ENCODE data around the gene MAFG. TPM values are rescaled to one million over a fixed set of nuclear protein-coding genes. Genes with fewer than 3 reads are reported as not detected.

Gene MAFG
- total RNA-seq, 1 experiment from 2014 or later: 37.6 TPM

DNA sequence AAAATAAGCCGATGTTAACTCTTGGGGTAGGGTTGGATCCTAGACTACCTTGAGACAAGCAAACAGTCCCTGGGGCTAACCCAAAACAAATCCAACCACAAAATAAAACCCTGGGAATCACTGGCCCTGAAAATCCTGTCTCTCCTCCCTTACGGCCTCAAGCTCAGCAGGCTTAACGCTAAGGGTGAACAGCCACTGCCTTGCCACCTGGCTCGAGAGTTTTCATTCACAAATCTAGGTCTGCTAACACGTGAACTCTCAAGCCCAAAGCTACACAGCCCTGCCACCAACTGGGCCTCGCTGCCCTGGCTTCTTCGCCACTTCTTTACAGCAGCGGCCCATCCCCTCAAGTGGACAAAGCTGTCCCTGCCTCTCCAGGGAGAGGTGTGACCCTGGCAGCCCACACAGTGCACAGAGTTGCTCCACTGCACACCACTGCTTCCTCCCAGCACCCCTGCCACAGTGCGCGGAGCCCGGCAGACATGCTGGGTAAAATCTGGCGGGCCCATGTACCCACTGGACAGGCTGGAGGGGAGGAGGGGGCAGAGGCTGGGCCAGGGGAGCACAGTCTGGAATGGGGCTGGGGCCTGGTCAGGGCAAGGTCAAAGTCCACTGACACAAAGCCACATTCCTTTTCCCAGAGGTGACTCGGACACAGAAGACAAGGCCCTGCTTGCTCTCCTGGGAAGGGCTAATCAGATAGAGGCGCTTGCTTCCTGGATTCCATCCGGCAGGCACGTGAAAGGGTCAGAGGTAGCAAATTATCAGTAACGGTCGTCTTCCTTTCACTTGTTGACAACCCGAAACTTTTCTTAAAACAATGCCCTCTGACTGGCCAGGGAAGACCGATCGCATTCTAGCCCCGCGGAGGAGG is 17.3 kb downstream of the MAFG start:
- no peak for DNase-seq (ENCODE audit: low spot score)

DNA sequence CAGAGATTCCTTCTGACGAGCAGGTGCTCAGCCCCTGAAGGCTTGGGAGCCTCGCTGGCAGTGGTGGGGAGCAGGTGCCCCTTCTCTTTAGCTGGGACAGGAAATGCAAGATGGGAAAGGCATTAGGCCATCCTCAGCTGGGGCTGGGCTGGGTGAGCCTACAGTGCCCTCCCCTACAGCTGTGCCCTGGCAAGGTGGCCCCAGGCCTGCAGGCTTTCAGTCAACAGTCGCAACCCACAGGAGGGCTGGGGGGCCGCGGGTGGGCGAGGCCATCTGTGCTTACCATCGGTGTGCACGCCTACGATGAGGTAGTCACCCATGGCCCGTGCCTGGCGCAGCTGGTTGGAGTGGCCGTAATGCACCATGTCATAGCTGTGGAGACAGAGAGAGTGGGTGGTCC is 18.3 kb downstream of the MAFG start:
- no peak for DNase-seq (ENCODE audit: low spot score)

DNA sequence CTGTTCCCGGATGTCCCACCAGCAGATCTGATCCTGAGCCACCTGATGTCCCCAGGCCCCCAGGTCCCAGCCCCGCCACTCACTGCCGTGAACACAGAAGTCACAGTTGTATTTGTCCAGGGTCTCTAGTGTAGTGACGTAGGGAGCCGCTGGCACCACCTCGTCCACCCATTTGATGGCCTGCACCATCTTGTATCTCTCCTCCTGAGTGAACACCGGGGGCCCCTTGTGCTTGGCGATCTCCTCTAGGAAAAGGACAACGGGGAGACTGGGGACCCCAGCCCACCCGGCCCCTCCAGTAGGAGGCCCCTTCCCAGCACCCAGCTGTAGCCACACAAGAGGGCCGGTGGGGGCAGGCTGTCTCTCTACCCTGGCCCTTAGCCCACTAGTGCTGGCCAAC is 18.7 kb downstream of the MAFG start:
- no peak for DNase-seq (ENCODE audit: low spot score)

DNA sequence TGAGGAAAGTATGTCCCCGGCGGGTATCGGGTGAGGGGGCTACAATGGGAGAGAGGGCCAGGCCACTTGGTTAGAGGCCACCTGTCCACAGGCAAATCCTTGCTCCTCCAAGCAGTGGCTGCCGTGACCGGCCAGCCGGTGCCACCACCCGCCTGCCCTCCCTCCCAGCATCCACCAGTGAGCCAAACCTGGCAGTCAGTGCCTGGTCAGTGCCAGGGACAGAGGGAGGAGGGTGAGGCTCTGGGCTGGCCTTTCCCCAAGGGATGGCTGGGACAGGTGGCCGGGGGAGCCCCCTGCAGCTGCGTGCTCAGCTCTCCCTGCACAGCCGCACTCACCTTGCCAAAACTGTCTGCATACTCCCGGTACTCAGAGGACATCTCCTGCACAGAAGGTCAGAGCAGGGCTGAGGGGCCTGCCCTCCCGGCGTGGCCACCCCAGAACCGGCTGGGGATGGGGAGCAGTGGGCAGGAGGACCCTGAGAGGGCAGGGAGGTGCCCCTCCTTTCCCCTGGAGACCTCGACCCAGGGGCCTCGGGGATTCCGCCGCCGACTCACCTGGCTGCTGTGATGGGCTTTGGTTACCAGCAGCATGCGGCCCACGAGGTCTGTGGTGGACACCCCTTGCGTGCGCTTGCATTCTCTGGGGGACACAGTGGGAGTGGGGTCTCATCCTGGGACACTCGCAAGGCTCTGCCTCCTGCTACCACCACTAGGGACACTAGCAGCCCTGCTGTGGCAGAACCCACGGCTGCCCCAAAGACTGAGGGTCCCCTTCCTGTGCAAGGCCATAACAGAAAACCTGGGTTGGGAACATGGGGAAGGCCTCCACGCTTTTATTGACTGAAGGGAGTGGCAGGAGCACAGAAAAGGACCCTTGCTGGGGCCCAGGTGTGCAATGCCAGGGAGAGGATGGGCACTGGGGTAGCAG is 20.1 kb downstream of the MAFG start:
- no peak for DNase-seq (ENCODE audit: low spot score)

DNA sequence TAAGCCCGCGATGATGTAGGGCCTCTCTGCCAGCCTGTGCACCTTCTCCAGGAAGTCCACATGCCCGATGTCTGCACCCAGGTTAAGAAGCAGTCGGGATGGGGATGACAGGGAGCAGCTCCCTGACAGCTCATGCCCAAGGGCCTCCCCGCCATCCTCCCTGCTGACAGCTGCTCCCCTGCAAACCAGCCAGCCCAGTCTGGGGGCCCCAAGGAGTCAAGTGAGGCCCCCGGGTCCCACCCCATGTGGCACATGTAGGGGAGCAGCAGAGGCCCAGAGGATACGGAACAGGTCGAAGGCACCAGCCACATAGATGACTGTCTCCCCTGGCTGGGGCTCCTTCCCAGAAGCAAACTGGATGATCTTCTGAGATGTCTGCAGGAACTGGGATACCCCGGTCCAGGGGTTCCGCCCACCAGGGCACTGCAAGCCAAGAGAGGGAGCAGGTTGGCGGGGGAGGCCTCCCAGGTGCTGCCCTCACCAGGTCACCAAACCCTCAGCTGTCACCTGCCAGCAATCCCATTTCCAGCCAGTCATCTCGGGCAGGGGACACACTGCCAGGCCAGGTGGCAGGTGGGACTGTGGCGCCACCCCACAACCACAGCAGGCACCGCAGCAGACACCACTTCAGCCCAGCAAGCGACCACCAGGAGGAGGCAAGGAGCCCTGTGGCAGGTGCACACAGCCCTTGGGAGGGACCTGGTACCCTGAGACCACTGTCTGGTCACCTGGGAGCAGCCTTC is 20.9 kb downstream of the MAFG start:
- DNase-seq (ENCODE audit: low spot score): no peak

DNA sequence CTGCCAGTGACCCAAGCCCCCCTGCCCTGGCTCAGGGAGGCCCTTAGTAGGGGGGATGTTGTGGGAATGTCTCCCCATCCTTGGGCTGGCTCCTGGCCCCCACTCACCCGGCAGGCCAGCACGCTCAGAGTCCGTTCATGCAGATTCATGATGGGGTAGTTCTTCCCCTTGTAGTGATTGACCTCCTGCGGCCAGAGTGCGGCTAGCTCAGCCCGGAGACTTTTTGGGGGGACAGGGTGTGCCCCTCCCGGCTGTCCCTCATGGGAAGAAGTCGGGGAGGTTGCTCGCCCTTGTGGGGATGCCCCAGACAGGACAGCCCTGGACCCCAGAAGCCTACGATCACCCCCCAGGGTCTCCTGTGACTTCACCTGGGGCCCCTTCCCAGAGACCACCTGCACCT is 21.5 kb downstream of the MAFG start:
- DNase-seq (ENCODE audit: low spot score): no peak

DNA sequence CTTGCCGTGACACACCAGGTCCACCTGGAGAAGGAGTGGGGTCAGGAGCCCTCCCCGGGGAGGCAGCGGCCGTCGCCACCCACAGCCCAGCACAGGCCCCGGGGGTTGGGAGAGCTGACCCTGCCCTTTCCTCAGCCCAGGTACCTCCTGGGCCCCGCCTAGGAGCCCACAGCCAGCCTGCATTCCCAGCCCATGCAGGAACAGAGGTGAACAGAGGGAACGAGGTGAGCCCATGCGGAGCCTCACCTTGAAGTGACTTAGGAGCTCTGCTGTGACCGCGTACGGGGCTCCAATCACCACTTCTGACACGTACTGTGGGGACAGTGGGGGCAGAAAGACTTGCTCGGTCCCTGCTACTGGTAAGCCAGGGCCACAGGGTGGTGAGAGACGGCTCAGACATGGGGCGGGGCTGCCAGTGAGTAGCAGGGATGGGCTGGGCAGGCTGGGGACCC is 22.1 kb downstream of the MAFG start:
- DNase-seq (ENCODE audit: low spot score): no peak

DNA sequence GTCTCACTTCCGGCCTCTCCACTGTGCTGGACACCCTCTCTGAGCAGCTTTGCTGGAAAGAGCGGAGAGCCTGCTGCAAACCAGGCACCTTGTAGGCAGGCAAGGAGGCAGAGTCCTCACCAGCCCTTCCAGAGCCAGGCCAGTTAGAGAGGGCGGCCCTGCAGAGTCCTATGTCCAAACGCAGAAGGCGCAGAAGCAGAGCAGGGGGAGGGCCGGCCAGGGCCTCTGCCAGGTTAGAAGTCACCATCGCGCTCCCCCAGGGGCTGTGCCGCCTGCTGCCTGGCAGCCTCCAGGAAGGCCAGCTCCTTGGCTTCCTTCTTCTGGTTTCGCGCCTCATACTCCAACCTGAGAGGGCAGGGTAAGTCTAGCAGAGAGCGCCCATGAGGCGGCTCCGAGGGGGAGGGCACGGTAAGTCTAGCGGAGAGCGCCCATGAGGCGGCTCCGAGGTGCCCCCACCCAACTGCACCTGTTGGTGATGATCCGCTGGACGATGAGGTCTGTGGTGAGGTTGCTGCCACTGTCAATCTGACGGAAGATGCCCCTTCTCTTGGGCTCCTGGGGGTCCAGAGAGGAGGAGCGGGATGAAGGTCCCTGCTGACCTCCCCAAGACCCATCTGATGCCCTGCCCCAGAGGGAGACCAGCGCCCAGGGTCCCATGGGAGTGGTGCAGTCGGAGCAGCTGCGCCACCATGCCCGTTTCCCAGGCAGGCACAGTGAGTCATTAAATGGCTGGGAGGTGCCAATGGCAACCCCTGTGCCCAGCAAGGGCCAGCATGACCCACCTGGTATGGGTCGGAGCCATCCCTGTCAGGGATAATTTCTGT is 22.7 kb downstream of the MAFG start:
- no peak for DNase-seq (ENCODE audit: low spot score)

DNA sequence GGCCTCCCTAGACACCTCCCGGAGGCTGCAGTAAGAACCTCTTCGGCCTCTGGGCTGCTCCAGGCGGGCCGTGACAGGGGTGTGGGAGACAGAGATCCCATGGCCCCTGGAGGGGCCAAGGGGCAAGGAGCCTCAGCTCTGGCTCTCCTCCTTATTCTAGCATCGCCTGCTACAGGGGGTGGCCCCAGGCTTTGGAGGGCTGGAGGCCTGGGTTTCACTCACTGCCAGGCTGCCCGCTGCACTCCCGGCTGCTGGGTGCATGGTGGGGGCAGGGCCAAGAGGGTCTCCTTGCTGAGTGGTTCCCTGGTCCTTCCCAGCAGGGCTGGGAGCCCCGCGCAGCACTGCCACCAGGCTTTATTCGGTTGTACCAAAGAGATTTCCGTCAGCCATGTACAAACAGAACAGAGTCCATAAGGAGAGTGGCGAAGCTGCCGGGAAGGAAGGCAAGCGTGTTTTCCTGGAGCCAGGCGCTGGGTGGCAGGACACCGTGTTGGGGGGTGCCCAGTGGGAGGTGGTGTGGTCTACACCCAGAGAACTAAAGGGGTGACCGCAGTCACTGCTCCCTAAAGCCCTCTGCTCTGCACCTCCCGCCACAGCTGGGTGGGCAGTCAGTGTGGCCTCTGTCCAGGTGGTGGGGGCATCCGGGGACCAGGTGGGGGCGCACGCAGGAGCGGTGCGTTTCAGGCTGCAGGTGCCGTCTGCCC is 23.5 kb downstream of the MAFG start:
- no peak for DNase-seq (ENCODE audit: low spot score)

DNA sequence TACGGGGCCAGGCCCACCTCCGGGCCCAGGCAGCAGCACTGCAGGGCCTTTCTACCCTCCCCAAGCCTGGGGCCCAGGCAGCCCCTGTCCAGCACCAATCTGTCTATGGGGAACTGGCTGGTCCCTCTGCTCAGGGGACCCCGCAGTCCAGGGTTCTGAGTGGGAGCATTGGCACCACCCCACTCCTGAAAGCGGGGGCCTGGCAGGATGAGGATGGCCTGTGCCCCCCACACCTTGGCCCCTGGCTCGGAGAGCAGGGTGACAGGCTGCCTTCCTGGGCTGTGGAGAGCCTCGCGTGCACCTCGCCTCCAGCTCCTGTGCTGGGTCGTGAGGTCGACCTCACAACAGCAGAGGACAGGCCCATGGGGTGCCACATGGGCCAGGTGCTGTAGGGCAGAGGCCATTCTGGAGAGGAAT is 24.1 kb downstream of the MAFG start:
- no peak for DNase-seq (ENCODE audit: low spot score)

DNA sequence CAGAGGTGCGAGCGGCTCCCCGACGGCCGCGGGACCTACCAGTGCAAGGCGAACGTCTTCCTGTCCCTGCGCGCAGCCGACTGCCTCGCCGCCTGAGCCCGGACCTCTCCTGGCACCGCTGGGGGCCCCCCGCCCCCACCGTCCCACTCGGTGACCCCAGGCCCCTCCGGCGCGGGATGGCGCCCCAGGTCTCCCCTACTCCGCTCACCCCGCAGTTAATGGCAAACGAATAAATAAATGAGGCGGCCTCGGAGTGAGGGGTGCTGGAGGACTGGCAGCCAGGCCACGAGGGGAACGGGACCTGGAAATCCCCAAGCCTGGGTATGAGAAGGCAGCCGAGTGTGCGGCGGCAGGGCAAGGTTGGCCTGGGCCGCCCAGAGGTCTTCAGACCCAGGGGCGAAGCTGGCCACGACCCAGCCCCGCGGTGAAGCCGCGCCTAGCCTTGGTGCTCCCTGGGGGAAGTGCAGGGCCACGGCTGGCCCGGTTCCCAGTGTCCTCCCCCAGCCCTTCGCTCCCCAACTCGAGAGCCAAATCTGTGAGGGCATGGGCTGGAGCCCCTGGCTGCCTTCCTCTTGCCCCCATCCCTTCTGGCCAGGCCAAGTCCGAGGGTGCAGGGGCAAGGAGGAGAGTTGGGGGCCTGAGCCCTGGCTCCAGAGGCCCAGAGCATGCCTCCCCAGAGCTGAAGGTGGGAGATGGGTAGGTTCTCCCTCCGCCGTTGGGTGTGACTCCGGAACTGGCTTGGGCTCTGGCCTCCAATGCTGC is 24.7 kb downstream of the MAFG start:
- no peak for DNase-seq (ENCODE audit: low spot score)

DNA sequence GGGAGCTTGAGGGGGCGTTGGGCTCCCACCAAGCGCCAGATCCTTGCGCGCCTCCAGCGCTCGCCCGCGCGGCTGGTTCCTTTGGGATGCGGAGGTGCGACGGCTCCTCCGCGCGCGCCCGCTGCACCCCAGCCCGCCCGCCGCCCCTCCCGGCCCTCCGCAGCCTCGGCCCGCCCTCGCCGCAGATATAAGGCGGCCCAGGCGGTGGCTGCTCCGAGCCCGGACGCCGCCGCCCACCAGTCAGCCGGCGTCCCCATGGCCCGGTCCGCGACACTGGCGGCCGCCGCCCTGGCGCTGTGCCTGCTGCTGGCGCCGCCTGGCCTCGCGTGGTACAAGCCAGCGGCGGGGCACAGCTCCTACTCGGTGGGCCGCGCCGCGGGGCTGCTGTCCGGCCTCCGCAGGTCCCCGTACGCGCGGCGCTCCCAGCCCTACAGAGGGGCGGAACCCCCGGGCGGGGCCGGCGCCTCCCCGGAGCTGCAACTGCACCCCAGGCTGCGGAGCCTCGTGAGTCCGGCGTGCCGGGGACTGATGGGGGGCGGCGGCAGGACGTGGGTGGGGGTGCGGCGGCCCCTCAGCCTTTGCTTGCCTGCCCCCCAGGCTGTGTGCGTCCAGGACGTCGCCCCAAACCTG is 25.4 kb downstream of the MAFG start, which contains the start of gene NPB:
Gene NPB, plus strand, starts transcription at position 216 of the 630 bp plus-strand sequence. Its CDS starts 40 bp downstream, at position 256.
- no peak for DNase-seq (ENCODE audit: low spot score)

DNA sequence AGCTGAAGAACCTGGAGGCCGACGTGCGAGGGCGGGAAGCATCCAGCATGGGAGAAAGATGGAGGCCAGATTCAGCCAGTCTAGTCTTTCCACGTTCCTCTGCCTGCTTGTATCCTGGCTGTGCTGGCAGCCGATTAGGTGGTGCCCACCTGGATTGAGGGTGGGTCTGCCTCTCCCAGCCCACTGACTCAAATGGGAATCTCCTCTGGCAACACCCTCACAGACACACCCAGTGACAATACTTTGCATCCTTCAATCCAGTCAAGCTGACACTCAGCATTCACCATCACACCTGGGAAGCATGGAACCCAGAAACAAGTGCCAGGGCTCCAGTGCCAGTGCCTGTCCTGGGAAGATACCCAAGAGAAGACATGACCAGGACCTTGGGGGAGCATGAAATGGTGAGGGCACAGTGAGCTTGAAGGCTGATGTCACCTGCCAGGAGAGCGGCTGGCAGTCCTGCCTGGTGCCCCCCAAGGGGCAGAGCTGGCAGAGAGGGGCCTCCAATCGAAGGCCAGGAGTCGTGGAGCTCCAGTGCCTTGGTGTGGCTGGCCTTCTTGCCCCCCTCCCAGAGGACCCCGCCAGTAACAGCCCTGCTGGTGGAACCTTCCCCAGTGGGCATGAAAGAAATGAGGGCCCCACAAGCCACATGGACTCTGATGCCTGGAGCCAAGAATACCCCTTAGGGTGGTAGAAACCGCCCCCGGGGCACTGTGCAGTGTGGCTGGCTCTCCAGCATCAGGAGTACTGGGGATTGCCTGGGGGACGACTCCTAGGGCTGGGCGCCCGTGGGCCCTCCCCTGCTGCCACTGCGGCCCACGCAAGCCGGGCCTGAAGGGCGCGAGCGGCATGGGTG is 26.1 kb downstream of the MAFG start:
- no peak for DNase-seq (ENCODE audit: low spot score)

DNA sequence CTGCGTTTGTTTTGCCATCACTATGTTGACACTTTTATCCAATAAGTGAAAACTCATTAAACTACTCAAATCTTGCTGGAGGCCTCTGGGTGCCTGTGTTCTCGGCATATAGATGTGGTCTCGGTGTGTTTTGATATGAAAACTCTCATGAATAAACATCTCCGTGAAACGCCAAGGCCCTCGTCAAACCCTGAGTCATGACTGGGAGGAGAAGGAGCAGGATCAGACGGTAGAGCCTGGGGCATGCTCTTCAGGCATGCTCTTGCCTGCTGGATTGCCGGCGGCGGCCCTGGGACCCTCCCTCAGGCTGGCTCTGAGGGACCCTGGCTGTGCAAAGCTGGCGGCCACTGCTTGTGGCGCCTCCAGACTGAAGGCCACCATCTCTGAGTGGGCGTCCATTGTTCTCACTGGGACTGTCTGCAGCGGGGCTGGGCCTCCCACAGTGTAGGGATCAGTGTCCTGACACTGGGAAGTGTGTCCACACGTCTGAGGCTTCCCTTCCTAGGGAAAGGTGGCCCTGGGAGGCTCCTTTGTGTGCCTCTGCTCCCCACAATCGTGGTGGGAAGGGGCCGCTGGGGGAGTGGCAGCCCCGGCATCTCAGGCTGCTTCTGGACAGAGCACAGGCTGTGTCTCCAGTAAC is 27.2 kb downstream of the MAFG start:
- DNase-seq (ENCODE audit: low spot score): no peak

DNA sequence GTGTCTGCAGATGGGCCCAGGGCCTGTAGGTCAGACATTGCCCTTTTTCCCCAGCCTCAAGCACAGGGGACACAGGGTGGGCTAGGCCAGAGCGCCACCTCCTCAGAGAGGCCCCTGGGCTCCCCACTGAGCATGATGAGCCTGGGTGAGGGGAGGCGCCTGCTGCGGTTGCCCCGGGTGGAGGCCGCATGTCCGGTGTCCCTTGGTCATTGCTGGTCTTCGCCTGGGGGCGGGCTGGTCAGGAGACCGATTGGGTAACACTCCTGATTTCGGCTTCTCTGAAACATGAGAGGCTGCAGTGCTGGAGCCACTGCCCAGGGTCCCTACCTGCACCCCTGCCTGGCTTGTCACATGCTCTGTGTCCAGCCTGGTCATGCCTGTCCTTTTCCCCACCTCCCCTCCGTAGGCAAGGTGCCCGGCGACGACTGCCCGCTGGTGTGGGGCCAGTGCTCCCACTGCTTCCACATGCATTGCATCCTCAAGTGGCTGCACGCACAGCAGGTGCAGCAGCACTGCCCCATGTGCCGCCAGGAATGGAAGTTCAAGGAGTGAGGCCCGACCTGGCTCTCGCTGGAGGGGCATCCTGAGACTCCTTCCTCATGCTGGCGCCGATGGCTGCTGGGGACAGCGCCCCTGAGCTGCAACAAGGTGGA is 27.9 kb downstream of the MAFG start:
- no peak for DNase-seq (ENCODE audit: low spot score)

DNA sequence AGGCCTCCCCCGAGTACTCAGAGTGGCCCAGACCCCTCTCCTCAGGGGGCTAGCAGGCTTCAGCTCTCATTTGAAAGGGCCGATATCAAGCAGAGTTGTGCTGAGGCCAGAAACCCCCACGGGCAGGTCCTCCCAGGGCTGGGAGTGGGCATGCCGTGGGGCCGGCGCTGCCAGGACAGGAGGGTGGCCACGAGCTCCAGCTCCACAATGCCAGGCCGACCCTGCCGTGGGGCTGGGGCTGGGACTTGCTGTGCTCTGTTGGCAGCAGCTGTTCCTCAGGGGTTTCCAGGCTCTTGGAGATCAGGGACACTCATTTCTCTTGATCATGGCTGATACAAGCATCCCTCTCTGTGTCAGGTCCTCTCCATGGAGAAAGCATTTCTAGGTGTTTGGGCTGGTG is 28.6 kb downstream of the MAFG start:
- DNase-seq (ENCODE audit: low spot score): no peak

Measured in A172 (cell line).